HepG2 (cell line): ENCODE measurements around the gene LDHAL6B. TPM values are rescaled to one million over a fixed set of nuclear protein-coding genes. Genes with fewer than 3 reads are reported as not detected.

ENCODE experiments used
- EED ChIP-seq: sonication (generic); formaldehyde crosslinking; IDR thresholded peaks from 2 replicates; pipeline ENCODE4 v1.5.0; 2020; ENCODE audit warnings: mild to moderate bottlenecking, missing genetic modification reagents
- HMG20B ChIP-seq: conservative IDR thresholded peaks from 2 replicates; pipeline ENCODE4 v1.6.1; 2016; ENCODE audit warnings: missing genetic modification reagents, missing compliant biosample characterization
- JUNB ChIP-seq: sonication (generic); formaldehyde crosslinking; IDR thresholded peaks from 2 replicates; pipeline ENCODE4 v1.8.0; 2022; ENCODE audit warnings: missing genetic modification reagents, mild to moderate bottlenecking, borderline replicate concordance
- MYNN ChIP-seq: sonication (generic); formaldehyde crosslinking; IDR thresholded peaks from 2 replicates; pipeline ENCODE4 v1.4.0; 2020; ENCODE audit warnings: mild to moderate bottlenecking, low read depth, missing genetic modification reagents
- NRL ChIP-seq: sonication (generic); formaldehyde crosslinking; IDR thresholded peaks from 2 replicates; pipeline ENCODE4 v1.5.0; 2020; ENCODE audit warnings: missing genetic modification reagents, mild to moderate bottlenecking, moderate library complexity, borderline replicate concordance
- PAWR ChIP-seq: sonication (generic); formaldehyde crosslinking; IDR thresholded peaks from 2 replicates; pipeline ENCODE4 v1.4.0; 2020; ENCODE audit warnings: missing genetic modification reagents, mild to moderate bottlenecking, borderline replicate concordance
- POGZ ChIP-seq: sonication (generic); formaldehyde crosslinking; IDR thresholded peaks from 2 replicates; pipeline ENCODE4 v1.4.0; 2020; ENCODE audit warnings: mild to moderate bottlenecking, missing genetic modification reagents
- SCMH1 ChIP-seq: sonication (generic); formaldehyde crosslinking; IDR thresholded peaks from 2 replicates; pipeline ENCODE4 v1.9.0; 2021; ENCODE audit warnings: missing genetic modification reagents, mild to moderate bottlenecking, borderline replicate concordance
- TCF12 ChIP-seq, 2 experiments: fragments of 450-650 bp in 1 of 2; sonication (generic) in 1 of 2; formaldehyde crosslinking in 1 of 2; IDR thresholded peaks; 2 replicates each; pipeline versions ENCODE4 v1.6.1 to v1.8.0; 2017 to 2022; ENCODE audit warnings: antibody characterized with exemption in 1 of 2, mild to moderate bottlenecking in 1 of 2, missing genetic modification reagents in 1 of 2, moderate library complexity in 1 of 2
- ZEB1 ChIP-seq: IDR thresholded peaks from 2 replicates; pipeline ENCODE4 v1.6.1; 2012; ENCODE audit warnings: mild to moderate bottlenecking, low read depth, inconsistent platforms; ENCODE audit not compliant: insufficient replicate concordance
- ZNF138 ChIP-seq: sonication (generic); formaldehyde crosslinking; IDR thresholded peaks from 2 replicates; pipeline ENCODE4 v1.5.0; 2020; ENCODE audit warnings: mild to moderate bottlenecking, low read depth, missing genetic modification reagents
- ZNF607 ChIP-seq: sonication (generic); formaldehyde crosslinking; IDR thresholded peaks from 2 replicates; pipeline ENCODE4 v1.5.1; 2020; ENCODE audit warnings: missing genetic modification reagents, mild to moderate bottlenecking, borderline replicate concordance
- ZNF720 ChIP-seq: sonication (generic); formaldehyde crosslinking; IDR thresholded peaks from 2 replicates; pipeline ENCODE4 v1.4.0; 2020; ENCODE audit warnings: missing genetic modification reagents
- ZNF766 ChIP-seq: sonication (generic); formaldehyde crosslinking; IDR thresholded peaks from 2 replicates; pipeline ENCODE4 v1.5.0; 2020; ENCODE audit warnings: missing genetic modification reagents, borderline replicate concordance
- ZNF773 ChIP-seq: sonication (generic); formaldehyde crosslinking; IDR thresholded peaks from 2 replicates; pipeline ENCODE4 v1.4.0; 2020; ENCODE audit warnings: missing genetic modification reagents, borderline replicate concordance
- polyA plus RNA-seq, 8 experiments: library from polyadenylated mRNA; depleted of rRNA in 3 of 8; stranded (reverse) in 7 of 8; unstranded in 1 of 8; fragments of >200 nt; fragmentation: Illumina TruSeq in 4 of 8; extraction: Trizol in 4 of 8; gene quantifications; 2 replicates each; pipeline versions ENCODE4 v1.2.1 to v1.2.3, GENCODE V29; 2011 to 2016; ENCODE audit warnings: low read depth in 4 of 8, missing spikeins in 1 of 8, mixed read lengths in 1 of 8; ENCODE audit not compliant: insufficient read depth in 1 of 8
- total RNA-seq, 5 experiments: library from RNA; depleted of rRNA; stranded (reverse); fragments of >200 nt; fragmentation: Illumina TruSeq; extraction: Trizol; gene quantifications; 2 replicates each; pipeline ENCODE4 v1.2.3, GENCODE V29; 2016; ENCODE audit warnings: low read depth in 1 of 5
- TF ChIP-seq, protein P1 (sequence below): IDR thresholded peaks from 2 replicates; pipeline ENCODE4 v1.4.0; 2020; ENCODE audit warnings: mild to moderate bottlenecking, missing genetic modification reagents
- TF ChIP-seq, protein P2 (sequence below): sonication (generic); formaldehyde crosslinking; IDR thresholded peaks from 2 replicates; pipeline ENCODE4 v1.8.1; 2023; ENCODE audit warnings: mild to moderate bottlenecking, missing genetic modification reagents
- TF ChIP-seq, protein P3 (sequence below): IDR thresholded peaks from 2 replicates; pipeline ENCODE4 v1.6.1; 2016; ENCODE audit warnings: mild to moderate bottlenecking, missing biosample characterization, missing genetic modification reagents
- TF ChIP-seq, protein P4 (sequence below): sonication (generic); formaldehyde crosslinking; IDR thresholded peaks from 2 replicates; pipeline ENCODE4; 2020; ENCODE audit warnings: missing genetic modification reagents, mild to moderate bottlenecking, borderline replicate concordance

LDHAL6B gene
- total and polyA plus RNA-seq, 2 of the 13 experiments (the other 11 are each of a cell fraction or from before 2014, with no cell fraction given), result not detected

DNA sequence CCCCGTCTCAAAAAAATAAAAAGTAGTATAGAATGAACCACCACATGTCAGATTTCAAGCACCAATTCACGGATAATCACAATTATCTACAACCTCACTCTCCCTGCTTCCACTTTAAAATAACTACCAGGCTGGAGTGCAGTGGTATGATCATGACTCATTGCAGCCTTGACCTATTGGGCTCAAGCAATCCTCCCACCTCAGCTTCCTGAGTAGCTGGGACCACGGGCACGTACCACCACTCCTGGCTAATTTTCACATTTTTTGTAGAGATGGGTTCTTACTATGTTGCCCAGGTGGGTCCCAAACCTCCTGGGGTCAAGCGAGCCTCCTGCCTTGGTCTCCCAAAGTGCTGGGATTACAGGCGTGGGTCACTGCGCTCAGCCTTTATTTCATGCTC is 38.1 kb upstream of the LDHAL6B start (continued):
- TF ChIP-seq, protein P1, sequence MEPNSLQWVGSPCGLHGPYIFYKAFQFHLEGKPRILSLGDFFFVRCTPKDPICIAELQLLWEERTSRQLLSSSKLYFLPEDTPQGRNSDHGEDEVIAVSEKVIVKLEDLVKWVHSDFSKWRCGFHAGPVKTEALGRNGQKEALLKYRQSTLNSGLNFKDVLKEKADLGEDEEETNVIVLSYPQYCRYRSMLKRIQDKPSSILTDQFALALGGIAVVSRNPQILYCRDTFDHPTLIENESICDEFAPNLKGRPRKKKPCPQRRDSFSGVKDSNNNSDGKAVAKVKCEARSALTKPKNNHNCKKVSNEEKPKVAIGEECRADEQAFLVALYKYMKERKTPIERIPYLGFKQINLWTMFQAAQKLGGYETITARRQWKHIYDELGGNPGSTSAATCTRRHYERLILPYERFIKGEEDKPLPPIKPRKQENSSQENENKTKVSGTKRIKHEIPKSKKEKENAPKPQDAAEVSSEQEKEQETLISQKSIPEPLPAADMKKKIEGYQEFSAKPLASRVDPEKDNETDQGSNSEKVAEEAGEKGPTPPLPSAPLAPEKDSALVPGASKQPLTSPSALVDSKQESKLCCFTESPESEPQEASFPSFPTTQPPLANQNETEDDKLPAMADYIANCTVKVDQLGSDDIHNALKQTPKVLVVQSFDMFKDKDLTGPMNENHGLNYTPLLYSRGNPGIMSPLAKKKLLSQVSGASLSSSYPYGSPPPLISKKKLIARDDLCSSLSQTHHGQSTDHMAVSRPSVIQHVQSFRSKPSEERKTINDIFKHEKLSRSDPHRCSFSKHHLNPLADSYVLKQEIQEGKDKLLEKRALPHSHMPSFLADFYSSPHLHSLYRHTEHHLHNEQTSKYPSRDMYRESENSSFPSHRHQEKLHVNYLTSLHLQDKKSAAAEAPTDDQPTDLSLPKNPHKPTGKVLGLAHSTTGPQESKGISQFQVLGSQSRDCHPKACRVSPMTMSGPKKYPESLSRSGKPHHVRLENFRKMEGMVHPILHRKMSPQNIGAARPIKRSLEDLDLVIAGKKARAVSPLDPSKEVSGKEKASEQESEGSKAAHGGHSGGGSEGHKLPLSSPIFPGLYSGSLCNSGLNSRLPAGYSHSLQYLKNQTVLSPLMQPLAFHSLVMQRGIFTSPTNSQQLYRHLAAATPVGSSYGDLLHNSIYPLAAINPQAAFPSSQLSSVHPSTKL (CRISPR knock-in tag), result peak; percentile 63
- no peak for TF ChIP-seq ZNF720 (CRISPR knock-in tag)
- TF ChIP-seq, protein P2, sequence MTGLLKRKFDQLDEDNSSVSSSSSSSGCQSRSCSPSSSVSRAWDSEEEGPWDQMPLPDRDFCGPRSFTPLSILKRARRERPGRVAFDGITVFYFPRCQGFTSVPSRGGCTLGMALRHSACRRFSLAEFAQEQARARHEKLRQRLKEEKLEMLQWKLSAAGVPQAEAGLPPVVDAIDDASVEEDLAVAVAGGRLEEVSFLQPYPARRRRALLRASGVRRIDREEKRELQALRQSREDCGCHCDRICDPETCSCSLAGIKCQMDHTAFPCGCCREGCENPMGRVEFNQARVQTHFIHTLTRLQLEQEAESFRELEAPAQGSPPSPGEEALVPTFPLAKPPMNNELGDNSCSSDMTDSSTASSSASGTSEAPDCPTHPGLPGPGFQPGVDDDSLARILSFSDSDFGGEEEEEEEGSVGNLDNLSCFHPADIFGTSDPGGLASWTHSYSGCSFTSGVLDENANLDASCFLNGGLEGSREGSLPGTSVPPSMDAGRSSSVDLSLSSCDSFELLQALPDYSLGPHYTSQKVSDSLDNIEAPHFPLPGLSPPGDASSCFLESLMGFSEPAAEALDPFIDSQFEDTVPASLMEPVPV (CRISPR knock-in tag), result no peak
- no peak for TF ChIP-seq ZEB1
- TF ChIP-seq TCF12 (IDR thresholded peaks at IDR 0.05), result no peak
- no peak for TF ChIP-seq TCF12 (CRISPR knock-in tag; IDR thresholded peaks at IDR 0.05)
- TF ChIP-seq, protein P3, sequence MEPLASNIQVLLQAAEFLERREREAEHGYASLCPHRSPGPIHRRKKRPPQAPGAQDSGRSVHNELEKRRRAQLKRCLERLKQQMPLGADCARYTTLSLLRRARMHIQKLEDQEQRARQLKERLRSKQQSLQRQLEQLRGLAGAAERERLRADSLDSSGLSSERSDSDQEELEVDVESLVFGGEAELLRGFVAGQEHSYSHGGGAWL (CRISPR knock-in tag), result no peak
- TF ChIP-seq PAWR (CRISPR knock-in tag), result no peak
- no peak for TF ChIP-seq MYNN (CRISPR knock-in tag)
- TF ChIP-seq ZNF607 (CRISPR knock-in tag), result no peak
- TF ChIP-seq, protein P4, sequence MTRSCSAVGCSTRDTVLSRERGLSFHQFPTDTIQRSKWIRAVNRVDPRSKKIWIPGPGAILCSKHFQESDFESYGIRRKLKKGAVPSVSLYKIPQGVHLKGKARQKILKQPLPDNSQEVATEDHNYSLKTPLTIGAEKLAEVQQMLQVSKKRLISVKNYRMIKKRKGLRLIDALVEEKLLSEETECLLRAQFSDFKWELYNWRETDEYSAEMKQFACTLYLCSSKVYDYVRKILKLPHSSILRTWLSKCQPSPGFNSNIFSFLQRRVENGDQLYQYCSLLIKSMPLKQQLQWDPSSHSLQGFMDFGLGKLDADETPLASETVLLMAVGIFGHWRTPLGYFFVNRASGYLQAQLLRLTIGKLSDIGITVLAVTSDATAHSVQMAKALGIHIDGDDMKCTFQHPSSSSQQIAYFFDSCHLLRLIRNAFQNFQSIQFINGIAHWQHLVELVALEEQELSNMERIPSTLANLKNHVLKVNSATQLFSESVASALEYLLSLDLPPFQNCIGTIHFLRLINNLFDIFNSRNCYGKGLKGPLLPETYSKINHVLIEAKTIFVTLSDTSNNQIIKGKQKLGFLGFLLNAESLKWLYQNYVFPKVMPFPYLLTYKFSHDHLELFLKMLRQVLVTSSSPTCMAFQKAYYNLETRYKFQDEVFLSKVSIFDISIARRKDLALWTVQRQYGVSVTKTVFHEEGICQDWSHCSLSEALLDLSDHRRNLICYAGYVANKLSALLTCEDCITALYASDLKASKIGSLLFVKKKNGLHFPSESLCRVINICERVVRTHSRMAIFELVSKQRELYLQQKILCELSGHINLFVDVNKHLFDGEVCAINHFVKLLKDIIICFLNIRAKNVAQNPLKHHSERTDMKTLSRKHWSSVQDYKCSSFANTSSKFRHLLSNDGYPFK (CRISPR knock-in tag), result no peak
- no peak for TF ChIP-seq ZNF773 (CRISPR knock-in tag)
- no peak for TF ChIP-seq HMG20B (CRISPR knock-in tag)
- no peak for TF ChIP-seq EED (CRISPR knock-in tag)
- TF ChIP-seq SCMH1 (CRISPR knock-in tag), result no peak
- TF ChIP-seq NRL (CRISPR knock-in tag), result no peak
- no peak for TF ChIP-seq ZNF138 (CRISPR knock-in tag)
- TF ChIP-seq JUNB (CRISPR knock-in tag), result peak; percentile 56; the same call in 1 of the 2 replicates
- TF ChIP-seq POGZ (CRISPR knock-in tag), result peak; percentile 61; the same call in 1 of the 2 replicates
- TF ChIP-seq ZNF766, result no peak
